ENCODE results near the gene EDIL3.

- TF ChIP-seq POLR2A (IDR thresholded peaks at IDR 0.05) (no peak), CTCF (IDR thresholded peaks at IDR 0.05) (no peak)
Observed at GRCh38 chr5:84215521-84215920, 169.2 kb downstream of the EDIL3 start.
